AG04449 (cell line): ENCODE results near the gene SIGLEC9.

ENCODE experiments used
- CTCF ChIA-PET: fragments of 350-600 bp; formaldehyde crosslinking; extraction: SDS; loops from one replicate; lab custom pipeline; 2021; ENCODE audit warnings: antibody characterized with exemption; lab: Yijun Ruan, JAX
- POLR2A ChIA-PET: fragments of 400-600, 350-600 bp; formaldehyde crosslinking; extraction: SDS; loops from one replicate; lab custom pipeline; 2020; ENCODE audit warnings: antibody characterized with exemption, inconsistent platforms; lab: Yijun Ruan, JAX
- DNase-seq: peaks from one replicate; pipeline ENCODE4 v3.0.0-alpha.2; 2010; ENCODE audit warnings: low read depth, low spot score
- H3K4me3 ChIP-seq: 2 replicates; pipeline ENCODE4 v1.5.1; 2011; ENCODE audit warnings: low read depth, mild to moderate bottlenecking, control low read depth, low read length
- CTCF ChIP-seq: IDR thresholded peaks from one replicate; pipeline ENCODE4 v1.5.1; 2011; ENCODE audit warnings: mild to moderate bottlenecking, moderate library complexity, low read length, control low read depth, inconsistent platforms; ENCODE audit not compliant: insufficient read depth; ENCODE audit errors: missing control alignments

The SIGLEC9 gene

GRCh38 chr19:51114087-51114729, 10.5 kb upstream of the SIGLEC9 start:
- no peak overlapping the region for H3K4me3 ChIP-seq
- TF ChIP-seq CTCF: no peak
- DNase-seq: no peak
- CTCF ChIA-PET: no interaction called here
- POLR2A ChIA-PET: no interaction called here

GRCh38 chr19:51116736-51117286, 7.9 kb upstream of the SIGLEC9 start:
- CTCF ChIA-PET: no interaction called here
- TF ChIP-seq CTCF: no peak
- POLR2A ChIA-PET: no interaction called here
- no peak overlapping the region for H3K4me3 ChIP-seq
- DNase-seq: no peak

GRCh38 chr19:51119101-51119500, 5.6 kb upstream of the SIGLEC9 start:
- ChIA-PET POLR2A (no interaction called here), CTCF (no interaction called here)
- no peak for TF ChIP-seq CTCF
- no peak for DNase-seq
- H3K4me3 ChIP-seq: no peak overlapping the region

- H3K4me3 ChIP-seq: no peak overlapping the region
- no peak for DNase-seq
- ChIA-PET CTCF (no interaction called here), POLR2A (no interaction called here)
- no peak for TF ChIP-seq CTCF
Observed at GRCh38 chr19:51119611-51120010, 5.1 kb upstream of the SIGLEC9 start.

GRCh38 chr19:51120160-51120559, 4.5 kb upstream of the SIGLEC9 start:
- CTCF ChIA-PET: no interaction called here
- DNase-seq: no peak
- POLR2A ChIA-PET: no interaction called here
- H3K4me3 ChIP-seq: no peak overlapping the region
- TF ChIP-seq CTCF: no peak

GRCh38 chr19:51121257-51121656, 3.4 kb upstream of the SIGLEC9 start:
- ChIA-PET CTCF (no interaction called here), POLR2A (no interaction called here)
- no peak for DNase-seq
- no peak overlapping the region for H3K4me3 ChIP-seq
- TF ChIP-seq CTCF: no peak
